Activated CD4-positive, alpha-beta memory T cell treated with anti-CD3 and anti-CD28 coated beads for 36 hours (primary cell): ENCODE results near the gene MYL10. TPM values are rescaled to one million over a fixed set of nuclear protein-coding genes. Genes with fewer than 3 reads are reported as not detected.
"Not testable (repeated sequence)": the region's sequence is repeated elsewhere in the genome, so short reads cannot be mapped to it uniquely, and the experiment has no call there.

ENCODE experiments used
- CTCF ChIA-PET: fragments of 350-600 bp; sonication (Branson Sonifier 250); formaldehyde crosslinking; loops from one replicate; lab custom pipeline; 2021; ENCODE audit warnings: antibody characterized with exemption, inconsistent platforms; lab: Charles Lee
- POLR2A ChIA-PET: fragments of 350-600 bp; sonication (Branson Sonifier 250); formaldehyde crosslinking; loops from one replicate; lab custom pipeline; 2021; ENCODE audit warnings: antibody characterized with exemption; lab: Charles Lee
- DNase-seq: peaks from one replicate; pipeline ENCODE4 v3.0.0-alpha.2; 2020
- H3K27ac Mint-ChIP-seq: one replicate; pipeline ENCODE4 v1.8.0; 2021; ENCODE audit warnings: mixed read lengths
- H3K27me3 Mint-ChIP-seq: one replicate; pipeline ENCODE4 v1.8.0; 2021; ENCODE audit warnings: mixed read lengths
- H3K36me3 Mint-ChIP-seq: one replicate; pipeline ENCODE4 v1.8.0; 2021; ENCODE audit warnings: mixed read lengths
- H3K4me1 Mint-ChIP-seq: one replicate; pipeline ENCODE4 v1.8.0; 2021; ENCODE audit warnings: low read depth, mixed read lengths
- H3K4me3 Mint-ChIP-seq: one replicate; pipeline ENCODE4 v1.8.0; 2021; ENCODE audit warnings: mild to moderate bottlenecking, mixed read lengths
- H3K9me3 Mint-ChIP-seq: one replicate; pipeline ENCODE4 v1.8.0; 2021; ENCODE audit warnings: mixed read lengths
- intact Hi-C: fragments of 100-400 bp; cut with micrococcal nuclease; formaldehyde crosslinking; loops from one replicate; pipeline ENCODE4 v1.15.1; 2023
- total RNA-seq, 2 experiments: library from RNA; stranded (reverse); gene quantifications; one replicate each; pipeline ENCODE4 v1.2.3, GENCODE V29; 2021

Gene MYL10
- total RNA-seq, 2 experiments from 2014 or later, result not detected

DNA sequence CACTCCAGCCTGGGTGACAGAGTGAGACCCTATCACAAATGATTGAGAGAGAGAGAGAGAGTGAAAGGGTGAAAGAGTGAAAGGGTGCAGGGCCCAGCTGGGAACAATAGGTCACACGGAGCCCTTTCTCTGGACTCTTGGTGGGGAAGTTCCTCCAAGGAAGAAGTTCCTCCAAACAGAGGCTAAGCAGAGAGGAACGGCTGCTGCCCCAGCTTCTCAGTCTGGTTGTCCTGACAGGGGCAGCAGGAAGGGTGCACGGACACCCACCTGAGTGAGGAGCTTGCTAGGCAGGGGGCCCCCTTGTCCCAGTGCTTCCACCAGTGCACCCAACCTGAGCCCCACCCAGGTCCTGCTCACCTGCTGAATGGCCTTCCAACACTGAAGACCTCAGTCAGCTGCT, 38.8 kb upstream of the MYL10 start:
- POLR2A ChIA-PET, result no interaction called here
- DNase-seq, result no peak
- H3K36me3 Mint-ChIP-seq, result peaks cover 2% of the 10 kb centered on the region
- no peak overlapping the region for H3K27ac Mint-ChIP-seq
- intact Hi-C loops, result no loop called here
- no peak overlapping the region for H3K4me3 Mint-ChIP-seq
- CTCF ChIA-PET, result interaction anchor here (0.8 to 1.2 kb wide), 2 partner anchors 128 to 605 kb away, joined by 3 to 4 read pairs; no protein-coding TSS in a partner anchor
- H3K27me3 Mint-ChIP-seq, result peaks cover 2% of the 10 kb centered on the region
- peaks cover 10% of the 10 kb centered on the region for H3K9me3 Mint-ChIP-seq
- H3K4me1 Mint-ChIP-seq, result no peaks in the 10 kb centered on the region

DNA sequence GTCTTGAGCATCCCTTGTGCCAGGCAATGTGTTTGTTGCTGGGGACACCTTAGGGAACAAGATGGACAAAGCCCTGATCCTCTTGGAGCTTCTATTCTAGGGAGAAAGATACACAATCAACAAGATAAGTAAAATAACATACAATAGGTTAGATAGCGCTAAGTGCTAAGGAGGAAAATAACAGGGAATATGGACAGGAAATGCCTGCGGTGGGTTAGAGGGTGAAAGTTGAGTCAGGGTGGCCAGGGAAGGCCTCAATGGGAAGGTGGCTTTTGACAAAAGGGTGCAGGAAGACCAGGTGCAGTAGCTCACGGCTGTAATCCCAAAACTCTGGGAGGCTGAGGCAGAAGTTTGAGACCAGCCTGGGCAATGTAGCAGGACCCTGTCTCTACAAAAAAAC, 38.3 kb upstream of the MYL10 start:
- H3K27ac Mint-ChIP-seq, result no peak overlapping the region
- ChIA-PET POLR2A (no interaction called here), CTCF (interaction anchor here (0.8 kb wide), 1 partner anchor 127 kb away, joined by 3 read pairs; no protein-coding TSS in a partner anchor)
- peaks cover 3% of the 10 kb centered on the region for H3K36me3 Mint-ChIP-seq
- peaks cover 13% of the 10 kb centered on the region for H3K9me3 Mint-ChIP-seq
- intact Hi-C loops, result no loop called here
- H3K27me3 Mint-ChIP-seq, result peaks cover 2% of the 10 kb centered on the region
- no peak for DNase-seq
- no peak overlapping the region for H3K4me3 Mint-ChIP-seq
- no peaks in the 10 kb centered on the region for H3K4me1 Mint-ChIP-seq

DNA sequence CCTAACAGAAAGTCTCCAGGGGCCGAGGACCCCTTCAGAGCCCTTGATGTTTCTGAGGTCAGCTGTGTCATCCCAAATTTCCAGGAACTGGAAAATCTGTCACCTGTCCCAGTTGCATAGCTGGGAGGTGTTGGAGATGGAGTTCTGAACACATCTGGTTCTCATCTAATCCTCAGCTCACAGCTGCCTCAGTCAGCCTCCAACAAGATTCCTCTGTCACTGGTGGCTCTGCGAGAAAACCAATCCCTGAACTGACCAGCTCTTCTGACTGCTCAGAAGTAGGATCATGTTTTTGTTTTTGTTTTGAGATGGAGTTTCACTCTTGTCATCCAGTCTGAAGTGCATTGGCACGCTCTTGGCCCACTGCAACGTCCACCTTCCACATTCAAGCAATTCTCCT, 37.6 kb upstream of the MYL10 start:
- no peaks in the 10 kb centered on the region for H3K4me1 Mint-ChIP-seq
- intact Hi-C loops, result no loop called here
- ChIA-PET POLR2A (no interaction called here), CTCF (no interaction called here)
- H3K4me3 Mint-ChIP-seq, result no peak overlapping the region
- peaks cover 13% of the 10 kb centered on the region for H3K9me3 Mint-ChIP-seq
- H3K36me3 Mint-ChIP-seq, result peaks cover 3% of the 10 kb centered on the region
- H3K27ac Mint-ChIP-seq, result no peak overlapping the region
- peaks cover 2% of the 10 kb centered on the region for H3K27me3 Mint-ChIP-seq
- no peak for DNase-seq

- no peak for DNase-seq
- Mint-ChIP-seq H3K9me3 (peaks cover 13% of the 10 kb centered on the region), H3K27ac (no peak overlapping the region), H3K27me3 (peaks cover 2% of the 10 kb centered on the region), H3K4me1 (no peaks in the 10 kb centered on the region), H3K36me3 (peaks cover 3% of the 10 kb centered on the region), H3K4me3 (no peak overlapping the region)
- ChIA-PET CTCF (no interaction called here), POLR2A (no interaction called here)
- intact Hi-C loops, result no loop called here
Measured at GRCh38 chr7:101666293-101666692, 37.2 kb upstream of the MYL10 start.

DNA sequence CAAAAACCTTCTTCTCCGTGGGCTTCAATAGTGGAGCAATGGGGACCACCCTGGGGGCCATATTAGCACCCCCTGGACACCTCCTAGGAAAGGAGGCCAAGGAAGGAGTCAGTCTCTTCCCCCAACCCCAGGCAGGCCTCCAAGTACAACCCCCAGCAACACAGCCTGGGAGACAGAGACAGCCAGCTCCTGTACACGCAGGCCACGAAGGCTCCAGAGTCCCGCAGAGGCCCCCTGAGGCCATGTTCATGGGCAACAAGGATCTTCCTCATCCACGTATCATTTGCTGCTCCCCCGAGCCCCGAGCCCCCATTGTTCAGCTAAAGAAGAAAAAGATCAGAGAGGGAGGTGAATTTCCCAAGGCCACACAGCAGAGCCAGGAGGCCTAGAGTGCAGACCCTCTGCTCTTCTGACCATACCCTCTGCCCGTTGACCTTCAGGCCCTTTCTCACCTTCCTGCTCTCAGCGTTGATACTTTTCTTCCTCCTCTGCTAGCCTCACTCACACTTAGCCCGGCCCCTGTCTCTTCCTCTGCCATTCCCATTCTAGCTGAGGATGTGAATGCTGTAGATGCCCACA, 35.9 kb upstream of the MYL10 start:
- Mint-ChIP-seq H3K4me1 (no peaks in the 10 kb centered on the region), H3K36me3 (peaks cover 3% of the 10 kb centered on the region), H3K9me3 (peaks cover 13% of the 10 kb centered on the region), H3K27me3 (peaks cover 2% of the 10 kb centered on the region), H3K4me3 (no peak overlapping the region), H3K27ac (no peak overlapping the region)
- ChIA-PET CTCF (no interaction called here), POLR2A (no interaction called here)
- intact Hi-C loops, result no loop called here
- no peak for DNase-seq

DNA sequence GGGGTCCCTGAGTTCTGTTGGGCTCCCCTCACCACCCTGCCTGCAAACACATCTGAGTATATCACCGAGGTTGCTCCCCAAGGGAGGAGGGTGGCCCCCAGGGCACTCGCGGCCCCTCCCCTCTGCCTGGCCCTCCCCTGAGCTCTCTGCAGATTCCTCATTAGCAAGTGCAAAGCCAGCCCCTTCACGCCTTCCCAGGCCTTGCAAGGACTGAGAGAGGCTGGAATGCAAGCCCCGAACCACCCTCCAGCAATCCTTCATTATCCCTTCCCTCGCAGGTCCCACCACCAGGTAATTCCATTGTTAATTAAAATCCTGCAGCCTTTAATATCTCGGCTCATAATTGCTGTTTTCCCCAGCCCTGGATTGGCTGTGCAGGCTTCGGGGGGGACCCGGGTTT, 35.3 kb upstream of the MYL10 start:
- Mint-ChIP-seq H3K9me3 (peaks cover 13% of the 10 kb centered on the region), H3K4me1 (no peaks in the 10 kb centered on the region), H3K36me3 (peaks cover 3% of the 10 kb centered on the region), H3K27me3 (peaks cover 2% of the 10 kb centered on the region), H3K4me3 (no peak overlapping the region), H3K27ac (no peak overlapping the region)
- intact Hi-C loops, result no loop called here
- POLR2A ChIA-PET, result no interaction called here
- DNase-seq, result no peak
- CTCF ChIA-PET, result no interaction called here

DNA sequence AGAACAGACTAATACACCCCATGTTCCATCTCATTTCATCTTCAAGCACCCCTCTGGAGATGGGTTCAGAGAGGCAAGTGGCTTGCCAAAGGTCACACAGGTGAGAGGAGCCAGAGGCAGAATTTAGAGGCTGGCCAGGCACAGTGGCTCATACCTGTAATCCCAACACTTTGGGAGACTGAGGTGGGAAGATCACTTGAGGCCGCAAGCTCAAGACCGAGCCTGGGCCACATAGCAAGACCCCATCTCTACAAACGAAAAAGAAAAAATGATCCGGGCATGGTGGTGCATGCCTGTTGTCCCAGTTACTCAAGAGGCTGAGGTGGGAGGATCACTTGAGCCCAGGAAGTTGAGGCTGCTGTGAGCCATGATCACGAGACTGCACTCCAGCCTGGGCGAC, 34.7 kb upstream of the MYL10 start:
- no peak overlapping the region for H3K4me3 Mint-ChIP-seq
- H3K36me3 Mint-ChIP-seq, result peaks cover 3% of the 10 kb centered on the region
- peaks cover 2% of the 10 kb centered on the region for H3K27me3 Mint-ChIP-seq
- ChIA-PET CTCF (no interaction called here), POLR2A (no interaction called here)
- no peak for DNase-seq
- no peaks in the 10 kb centered on the region for H3K4me1 Mint-ChIP-seq
- H3K27ac Mint-ChIP-seq, result no peak overlapping the region
- peaks cover 13% of the 10 kb centered on the region for H3K9me3 Mint-ChIP-seq
- intact Hi-C loops, result no loop called here

GRCh38 chr7:101662447-101662998, 33.4 kb upstream of the MYL10 start:
- ChIA-PET POLR2A (no interaction called here), CTCF (interaction anchor here (0.8 kb wide), 1 partner anchor 119 kb away, joined by 3 read pairs; no protein-coding TSS in a partner anchor)
- Mint-ChIP-seq H3K36me3 (peaks cover 3% of the 10 kb centered on the region), H3K4me3 (no peak overlapping the region), H3K27me3 (peaks cover 2% of the 10 kb centered on the region), H3K27ac (no peak overlapping the region), H3K9me3 (peaks cover 9% of the 10 kb centered on the region), H3K4me1 (no peaks in the 10 kb centered on the region)
- intact Hi-C loops, result no loop called here
- DNase-seq, result no peak

- peaks cover 3% of the 10 kb centered on the region for H3K36me3 Mint-ChIP-seq
- ChIA-PET POLR2A (no interaction called here), CTCF (interaction anchor here (1.3 kb wide), 1 partner anchor 9 kb away, joined by 3 read pairs; no protein-coding TSS in a partner anchor)
- no peak overlapping the region for H3K27ac Mint-ChIP-seq
- no peak for DNase-seq
- H3K27me3 Mint-ChIP-seq, result peaks cover 7% of the 10 kb centered on the region
- no peak overlapping the region for H3K4me3 Mint-ChIP-seq
- intact Hi-C loops, result no loop called here
- H3K9me3 Mint-ChIP-seq, result peaks cover 9% of the 10 kb centered on the region
- H3K4me1 Mint-ChIP-seq, result no peaks in the 10 kb centered on the region
Measured at GRCh38 chr7:101659706-101660105, 30.6 kb upstream of the MYL10 start.

DNA sequence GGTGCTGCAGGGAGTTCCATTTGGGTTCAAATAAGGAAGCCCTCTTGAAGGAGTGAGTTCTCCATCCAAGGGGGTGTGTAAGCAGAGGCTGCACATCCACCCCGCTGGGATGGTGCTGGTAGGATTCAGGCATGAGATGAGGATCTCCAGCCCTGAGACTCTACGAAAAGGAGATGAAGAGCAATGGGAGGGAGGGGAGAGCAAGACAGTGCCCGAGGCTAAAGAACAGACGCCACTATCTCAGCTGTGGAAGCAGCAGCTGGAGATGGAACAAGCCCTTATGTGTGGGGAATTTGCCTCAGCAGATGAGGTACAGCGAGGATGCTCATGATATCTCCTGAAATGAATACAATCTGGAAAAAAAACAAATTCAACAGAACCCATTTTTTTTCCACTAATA, 28.1 kb upstream of the MYL10 start:
- H3K4me1 Mint-ChIP-seq, result no peaks in the 10 kb centered on the region
- CTCF ChIA-PET, result no interaction called here
- H3K27ac Mint-ChIP-seq, result no peak overlapping the region
- H3K9me3 Mint-ChIP-seq, result no peaks in the 10 kb centered on the region
- intact Hi-C loops, result no loop called here
- POLR2A ChIA-PET, result no interaction called here
- no peak for DNase-seq
- no peaks in the 10 kb centered on the region for H3K36me3 Mint-ChIP-seq
- no peak overlapping the region for H3K4me3 Mint-ChIP-seq
- peaks cover 12% of the 10 kb centered on the region for H3K27me3 Mint-ChIP-seq

- intact Hi-C loops, result no loop called here
- CTCF ChIA-PET, result no interaction called here
- H3K27ac Mint-ChIP-seq, result no peak overlapping the region
- H3K4me1 Mint-ChIP-seq, result no peaks in the 10 kb centered on the region
- POLR2A ChIA-PET, result no interaction called here
- no peak overlapping the region for H3K4me3 Mint-ChIP-seq
- no peaks in the 10 kb centered on the region for H3K9me3 Mint-ChIP-seq
- no peaks in the 10 kb centered on the region for H3K36me3 Mint-ChIP-seq
- DNase-seq, result no peak
- H3K27me3 Mint-ChIP-seq, result peaks cover 13% of the 10 kb centered on the region
Measured at GRCh38 chr7:101651112-101651511, 22.0 kb upstream of the MYL10 start.

GRCh38 chr7:101650579-101651081, 21.5 kb upstream of the MYL10 start:
- no peak for DNase-seq
- H3K27ac Mint-ChIP-seq, result no peak overlapping the region
- H3K4me3 Mint-ChIP-seq, result no peak overlapping the region
- no peaks in the 10 kb centered on the region for H3K36me3 Mint-ChIP-seq
- ChIA-PET CTCF (no interaction called here), POLR2A (no interaction called here)
- H3K9me3 Mint-ChIP-seq, result no peaks in the 10 kb centered on the region
- peaks cover 13% of the 10 kb centered on the region for H3K27me3 Mint-ChIP-seq
- intact Hi-C loops, result no loop called here
- H3K4me1 Mint-ChIP-seq, result no peaks in the 10 kb centered on the region

GRCh38 chr7:101647876-101648275, 18.8 kb upstream of the MYL10 start:
- H3K9me3 Mint-ChIP-seq, H3K4me1 Mint-ChIP-seq, POLR2A ChIA-PET, CTCF ChIA-PET, DNase-seq, H3K36me3 Mint-ChIP-seq, H3K27me3 Mint-ChIP-seq, H3K27ac Mint-ChIP-seq, H3K4me3 Mint-ChIP-seq, intact Hi-C loops: not testable (repeated sequence)
